Stimulated activated CD4-positive, alpha-beta T cell treated with anti-CD3 and anti-CD28 coated beads, TNF-alpha, amount 100 ng/mL, for 1 hour (primary cell): Measurements from ENCODE around the gene RFC4.
"Not testable (repeated sequence)": the region's sequence is repeated elsewhere in the genome, so short reads cannot be mapped to it uniquely, and the experiment has no call there.

Experiments
- DNase-seq, 3 donors: peaks; one replicate each; pipeline ENCODE4 v3.0.0-alpha.2; 2020; ENCODE audit warnings: low read depth in 3 of 3, low spot score in 1 of 3

Gene RFC4

DNA sequence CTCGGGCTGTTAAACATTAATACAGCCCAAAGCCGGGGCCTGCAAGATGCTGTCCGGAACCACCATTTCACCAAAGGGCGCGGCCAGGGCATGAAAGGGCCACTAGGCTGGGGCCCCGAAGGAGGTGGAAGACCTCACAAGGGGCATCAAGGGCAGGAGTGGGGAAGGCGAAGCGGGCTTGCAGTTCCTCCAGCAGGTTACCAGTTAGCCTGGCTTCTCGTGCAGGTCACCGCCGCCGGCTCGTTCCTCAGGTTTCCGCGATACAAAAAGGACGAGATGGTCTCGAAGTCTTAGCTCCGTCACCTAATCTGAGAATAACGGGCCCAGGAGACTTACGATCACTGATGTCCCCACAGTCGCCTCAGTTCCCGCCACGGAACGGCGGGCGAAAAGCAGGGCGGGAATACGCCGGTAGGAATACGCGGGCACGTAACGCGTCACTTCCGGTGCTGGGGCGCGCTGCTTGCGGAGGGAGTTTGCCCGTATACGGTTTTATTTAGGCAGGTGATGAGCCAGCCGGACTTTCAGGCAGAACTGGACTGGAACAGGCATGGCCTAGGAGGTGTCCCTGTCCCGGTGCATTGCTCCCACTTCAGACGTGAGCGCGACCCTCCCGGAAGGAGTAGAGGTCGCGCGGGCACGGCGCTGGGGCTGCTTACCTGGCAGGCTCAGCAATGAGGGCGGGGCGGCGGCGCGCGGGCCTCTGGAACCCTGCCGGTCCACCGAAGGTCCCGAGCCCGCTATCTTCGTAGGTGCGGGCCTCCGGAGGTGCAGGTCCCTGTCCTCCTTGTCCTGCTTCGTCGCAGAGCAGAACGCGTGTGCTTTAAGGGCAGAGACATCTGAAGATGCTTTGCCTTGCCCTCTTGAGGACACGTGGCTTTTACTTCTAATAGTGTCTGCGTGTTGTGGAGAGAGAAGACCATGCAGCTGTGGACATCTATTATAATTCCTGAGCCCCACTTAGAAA lies at the start of gene RFC4:
TSS of gene RFC4 (minus strand) at position 394 of the 967 bp plus-strand sequence. CDS start 1,769 bp downstream, outside the sequence.
- peak; percentile 36 to 78 (median 58) for DNase-seq

DNA sequence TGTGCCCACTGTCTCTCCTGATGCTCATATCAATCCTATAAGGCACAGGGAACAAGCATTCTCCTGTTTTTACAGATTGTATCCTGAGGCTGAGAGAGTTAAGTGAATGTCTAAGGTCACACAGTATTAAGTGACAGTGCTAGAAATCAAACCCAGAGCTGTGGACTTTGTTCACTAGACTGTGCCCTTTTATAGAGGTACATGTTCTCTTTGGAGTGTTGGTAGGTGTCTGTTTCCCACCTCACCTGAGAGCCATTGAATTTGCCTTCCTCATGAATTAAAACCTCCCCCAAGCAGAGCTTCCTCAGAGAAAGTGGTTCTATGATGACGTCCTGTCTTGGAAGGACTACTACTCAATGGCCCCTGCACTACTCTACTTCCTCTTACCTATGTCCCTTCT lies 48.7 kb upstream of the RFC4 start:
- DNase-seq = no peak

GRCh38 chr3:186854146-186854545 lies 47.9 kb upstream of the RFC4 start:
- DNase-seq = no peak

DNA sequence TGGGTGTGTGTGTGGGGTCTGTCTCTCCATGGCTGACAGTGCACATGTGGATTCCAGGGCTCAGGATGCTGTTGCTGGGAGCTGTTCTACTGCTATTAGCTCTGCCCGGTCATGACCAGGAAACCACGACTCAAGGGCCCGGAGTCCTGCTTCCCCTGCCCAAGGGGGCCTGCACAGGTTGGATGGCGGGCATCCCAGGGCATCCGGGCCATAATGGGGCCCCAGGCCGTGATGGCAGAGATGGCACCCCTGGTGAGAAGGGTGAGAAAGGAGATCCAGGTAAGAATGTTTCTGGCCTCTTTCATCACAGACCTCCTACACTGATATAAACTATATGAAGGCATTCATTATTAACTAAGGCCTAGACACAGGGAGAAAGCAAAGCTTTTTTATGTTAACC lies 46.7 kb upstream of the RFC4 start:
- DNase-seq = no peak

- not testable (repeated sequence) for DNase-seq
Observed at GRCh38 chr3:186851835-186852234, 45.6 kb upstream of the RFC4 start.

DNA sequence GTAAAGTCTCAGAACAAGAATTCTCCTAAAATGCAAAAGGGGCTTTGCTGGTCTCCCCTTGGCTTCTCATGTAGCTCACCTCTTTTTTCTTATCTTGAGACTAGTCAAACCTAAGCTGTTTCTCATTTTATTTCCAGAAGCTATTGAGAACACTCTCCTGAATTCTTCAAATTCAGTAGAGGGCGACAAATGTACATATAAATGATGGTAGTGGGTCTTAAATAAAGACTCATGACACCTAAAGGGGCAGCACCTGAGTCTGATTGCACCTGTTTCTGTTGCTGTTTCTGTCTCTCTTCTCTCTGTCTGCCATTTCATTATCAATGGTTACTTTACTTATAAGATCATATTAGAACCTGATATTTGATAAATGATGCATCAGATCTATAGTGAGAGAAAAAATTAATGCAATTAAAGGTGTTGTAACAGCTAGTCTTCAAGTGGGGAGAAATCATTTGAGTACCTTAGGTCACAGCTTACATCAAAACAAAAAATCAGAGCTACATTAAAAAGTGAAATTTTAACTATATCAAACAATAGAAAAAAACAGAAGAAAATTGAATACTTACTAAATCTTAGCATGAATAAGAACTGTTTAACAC lies 43.2 kb upstream of the RFC4 start:
- no peak for DNase-seq

DNA sequence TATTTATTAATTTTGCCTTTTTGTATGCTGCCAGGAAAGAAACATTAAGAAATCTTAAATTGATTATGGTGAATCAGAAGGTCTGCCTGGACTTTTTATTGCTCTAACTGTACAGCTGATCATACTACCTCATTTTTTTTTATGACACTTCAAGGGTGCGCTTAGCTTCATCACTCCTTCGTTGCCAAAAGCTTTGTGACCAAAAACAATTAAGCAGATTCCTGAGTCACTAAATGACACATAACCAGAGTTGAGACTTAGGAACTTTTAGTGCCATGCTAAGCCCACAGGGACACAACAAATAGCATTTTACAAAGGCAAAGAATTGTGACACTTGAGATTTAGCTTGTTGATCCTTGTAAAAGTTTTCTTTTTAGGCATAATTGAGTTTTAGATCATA lies 41.2 kb upstream of the RFC4 start:
- DNase-seq = no peak

- no peak for DNase-seq
Observed at GRCh38 chr3:186845756-186846155, 39.5 kb upstream of the RFC4 start.

GRCh38 chr3:186844908-186845307 lies 38.6 kb upstream of the RFC4 start:
- no peak for DNase-seq

DNA sequence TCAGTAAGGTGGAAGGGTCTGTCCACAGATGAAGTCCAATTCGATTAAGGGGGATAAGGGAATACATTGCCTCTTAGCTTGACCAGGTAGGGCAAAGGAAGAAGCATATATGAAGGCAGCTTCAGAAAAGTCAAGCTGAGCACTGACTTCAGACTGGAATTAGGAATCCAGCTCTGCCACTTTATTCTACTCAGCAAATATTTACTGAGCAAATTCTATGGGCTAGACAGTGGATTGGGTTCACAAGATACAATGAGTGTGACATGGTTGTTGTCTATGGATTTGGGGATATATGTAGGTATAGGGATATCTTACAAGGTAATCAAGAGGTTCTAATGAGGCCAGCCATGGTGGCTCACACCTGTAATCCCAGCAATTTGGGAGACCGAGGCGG lies 36.8 kb upstream of the RFC4 start:
- no peak for DNase-seq

DNA sequence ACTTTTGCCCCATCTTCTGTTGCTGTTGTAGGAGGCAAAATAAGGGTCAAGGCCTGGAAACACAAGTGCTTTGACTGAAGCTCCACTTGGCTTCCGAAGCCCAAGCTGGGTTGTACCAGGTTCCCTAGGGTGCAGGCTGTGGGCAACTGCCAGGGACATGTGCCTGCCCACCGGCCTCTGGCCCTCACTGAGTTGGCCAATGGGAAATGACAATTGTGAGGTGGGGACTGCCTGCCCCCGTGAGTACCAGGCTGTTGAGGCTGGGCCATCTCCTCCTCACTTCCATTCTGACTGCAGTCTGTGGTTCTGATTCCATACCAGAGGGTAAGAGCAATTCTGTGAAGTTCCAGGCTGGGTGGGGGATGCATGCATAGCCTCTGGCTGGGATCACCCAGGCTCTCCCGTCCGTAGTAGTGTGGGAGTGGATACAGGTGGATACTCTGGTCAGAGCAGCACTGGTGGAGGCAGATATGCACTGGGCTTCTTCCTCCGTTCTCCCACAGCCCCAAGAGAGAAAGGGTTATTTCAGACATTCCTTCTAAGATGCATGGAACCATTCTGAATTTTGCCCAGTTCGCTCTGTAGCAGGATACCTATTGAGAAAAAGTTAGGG lies 36.2 kb upstream of the RFC4 start, which contains the start of gene ADIPOQ:
TSS of gene ADIPOQ (plus strand) at position 285 of the 613 bp plus-strand sequence. CDS start 10,349 bp downstream, outside the sequence.
- DNase-seq = no peak

- DNase-seq = no peak
Observed at GRCh38 chr3:186841620-186842019, 35.3 kb upstream of the RFC4 start.

- DNase-seq = no peak
Observed at GRCh38 chr3:186839874-186840641, 33.8 kb upstream of the RFC4 start.

- no peak for DNase-seq
Observed at GRCh38 chr3:186832276-186832675, 26.0 kb upstream of the RFC4 start.

GRCh38 chr3:186831798-186832197 lies 25.5 kb upstream of the RFC4 start:
- DNase-seq = no peak

DNA sequence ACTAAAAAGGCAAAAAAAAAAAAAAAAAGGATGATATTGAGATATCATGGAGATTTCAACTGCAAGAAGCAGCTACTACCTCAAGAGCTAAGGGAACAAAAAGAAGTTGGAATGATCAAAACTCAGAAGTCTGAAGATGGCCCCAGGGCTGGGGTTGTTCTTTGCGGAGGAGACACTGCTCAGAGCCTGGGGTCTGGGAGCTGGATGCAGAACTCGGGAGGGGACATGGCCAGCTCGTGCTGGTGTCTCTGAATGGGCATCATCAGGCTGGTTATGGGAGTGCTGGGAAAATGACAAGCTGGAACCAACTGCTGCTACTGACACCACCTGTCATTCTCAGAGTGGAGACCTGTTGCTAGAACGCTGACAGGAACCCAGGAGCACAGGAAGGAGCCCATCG lies 22.1 kb upstream of the RFC4 start:
- DNase-seq = no peak

DNA sequence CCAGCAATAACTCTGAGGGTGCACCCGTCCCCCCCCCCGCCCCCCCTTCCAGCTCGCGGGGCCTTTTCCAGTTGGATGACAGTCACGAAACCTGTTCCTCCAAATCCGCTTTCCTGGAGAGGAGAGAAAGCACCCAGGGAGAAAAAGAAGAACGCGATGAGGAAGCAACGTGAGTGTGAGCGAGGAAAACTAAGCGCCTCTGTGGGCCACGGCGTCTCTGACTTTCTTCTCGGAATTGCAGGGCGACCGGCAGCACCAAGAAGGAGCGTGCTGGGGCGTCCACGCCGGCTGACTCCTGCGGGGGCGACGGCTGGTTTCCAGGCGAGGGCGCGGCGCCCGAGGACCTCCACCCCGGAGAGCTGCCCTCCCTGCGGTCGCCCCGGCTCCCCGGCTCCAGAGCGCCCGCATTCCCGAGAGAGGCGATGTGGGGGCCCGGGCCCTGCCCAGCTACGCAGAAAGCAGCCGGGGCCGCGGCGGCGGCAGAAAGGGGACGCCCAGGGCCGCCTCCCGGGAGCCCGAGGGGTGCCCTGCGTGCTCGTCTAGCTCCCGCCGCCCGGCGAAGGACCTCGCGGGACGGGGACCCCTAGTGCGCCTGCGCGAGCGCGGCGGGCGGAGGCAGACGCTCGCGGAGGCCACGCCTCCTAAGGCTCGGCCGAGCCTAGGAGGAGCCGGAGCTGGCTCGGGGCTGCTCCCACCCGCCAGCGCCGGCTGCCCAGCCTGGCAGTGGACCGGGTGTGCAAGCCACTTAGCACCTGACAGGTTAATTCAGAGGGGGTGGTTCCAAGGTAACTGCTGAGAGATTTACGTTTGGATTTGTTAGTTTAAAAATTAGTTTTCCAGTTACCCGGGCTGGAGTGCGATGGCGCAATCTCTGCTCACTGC lies 20.9 kb upstream of the RFC4 start:
- peak; percentile 62 to 76 (median 73) for DNase-seq

DNA sequence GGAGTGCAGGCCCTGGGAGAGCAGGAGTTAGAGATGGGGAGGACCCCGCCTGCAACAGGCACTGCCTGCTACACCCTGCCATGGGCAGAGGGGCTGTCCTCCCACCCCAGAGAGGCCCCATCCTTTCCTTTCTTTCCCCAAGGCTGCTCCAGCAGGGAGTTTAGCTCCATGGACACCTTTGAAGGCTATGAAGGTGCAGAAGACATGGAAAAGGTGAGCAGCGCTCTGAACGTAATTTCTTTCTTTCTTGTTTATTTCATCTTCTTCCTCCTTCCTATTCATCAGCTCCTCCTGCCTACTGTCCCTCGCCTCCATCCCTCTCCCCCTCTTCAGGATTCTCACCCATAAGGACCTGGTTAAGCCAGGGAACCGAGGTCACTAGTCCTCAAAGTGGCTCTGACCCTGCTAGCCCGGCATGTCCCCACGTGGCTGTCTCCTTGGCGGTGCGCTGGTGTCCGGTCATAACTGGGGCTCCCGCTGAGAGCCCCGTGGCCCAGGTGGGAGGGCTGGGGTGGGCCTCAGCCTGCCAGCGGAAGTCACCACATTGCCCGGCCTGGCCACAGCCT lies 20.2 kb upstream of the RFC4 start:
- DNase-seq = no peak

- DNase-seq = no peak
Observed at GRCh38 chr3:186825872-186826409, 19.7 kb upstream of the RFC4 start.
